HepG2 (cell line): ENCODE measurements around the gene VSIG10L2. TPM values are rescaled to one million over a fixed set of nuclear protein-coding genes. Genes with fewer than 3 reads are reported as not detected.

Experiments used
- ATAC-seq: fragments of 200-7000 bp; cut with Tn5 transposase; 3 replicates; pipeline ENCODE4 v1.9.1; 2020; ENCODE audit warnings: mild to moderate bottlenecking, moderate library complexity
- BruUV-seq: library from RNA; stranded (reverse); fragments of 400-500 nt; replicated peaks from 2 replicates; lab custom pipeline; 2021; lab: Mats Ljungman, UMichigan
- CTCF ChIA-PET: fragments of 300-600 bp; formaldehyde crosslinking; extraction: SDS; loops from one replicate; lab custom pipeline; 2021; ENCODE audit warnings: low total read pairs, inconsistent platforms, low intra/inter-chr PET ratio; lab: Yijun Ruan, JAX
- POLR2A ChIA-PET: fragments of 350-600 bp; sonication (Branson Sonifier 250); formaldehyde crosslinking; loops from one replicate; lab custom pipeline; 2020; ENCODE audit warnings: antibody characterized with exemption, inconsistent platforms; lab: Yijun Ruan, JAX
- DNase-seq: peaks from one replicate; pipeline ENCODE4 v3.0.0-alpha.2; 2015; ENCODE audit warnings: low spot score
- FAIRE-seq: peaks from 3 replicates; lab custom pipeline; 2011; peaks lifted over from hg19 to GRCh38; lab: Jason Lieb, UNC
- H2AFZ ChIP-seq: one replicate; pipeline ENCODE4 v1.6.1; 2011; ENCODE audit warnings: low read length, inconsistent platforms
- H3K27ac ChIP-seq: fragments of 300-600 bp; 3 replicates; pipeline ENCODE4 v1.8.0; 2011; ENCODE audit warnings: mixed run types, mild to moderate bottlenecking, mixed read lengths, low read length, inconsistent platforms; ENCODE audit not compliant: insufficient read depth; ENCODE audit errors: extremely low read length
- H3K27me3 ChIP-seq, 2 experiments: fragments of 200-600 bp in 1 of 2; 2 replicates in 1 of 2; 3 replicates in 1 of 2; pipeline versions ENCODE4 v1.6.0 to v1.8.0; 2011; ENCODE audit warnings: low read length in 2 of 2, mild to moderate bottlenecking in 2 of 2, moderate library complexity in 2 of 2, inconsistent platforms in 1 of 2; ENCODE audit not compliant: insufficient read depth in 2 of 2, control insufficient read depth in 1 of 2
- H3K36me3 ChIP-seq, 2 experiments: fragments of 200-600 bp in 1 of 2; replicated peaks in 1 of 2; 2 replicates in 1 of 2; 3 replicates in 1 of 2; pipeline versions ENCODE4 v1.5.1 to v1.8.0; 2011; ENCODE audit warnings: low read length in 2 of 2, inconsistent platforms in 1 of 2; ENCODE audit not compliant: insufficient read depth in 2 of 2, control insufficient read depth in 1 of 2
- H3K4me1 ChIP-seq: 2 replicates; pipeline ENCODE4 v1.5.1; 2012; ENCODE audit warnings: low read length, inconsistent platforms; ENCODE audit not compliant: insufficient read depth
- H3K4me2 ChIP-seq: 2 replicates; pipeline ENCODE4 v1.6.0; 2011; ENCODE audit warnings: low read depth, low read length, inconsistent platforms
- H3K4me3 ChIP-seq, 3 experiments: fragments of 200-600 bp in 1 of 3; sonication (generic), shearing (Covaris generic) in 1 of 3; replicated peaks in 1 of 3; 2 replicates each; pipeline ENCODE4 v1.5.1; 2011 to 2016; ENCODE audit warnings: low read length in 3 of 3, inconsistent platforms in 2 of 3, low read depth in 2 of 3, mild to moderate bottlenecking in 2 of 3, control low read depth in 1 of 3, mixed read lengths in 1 of 3; ENCODE audit not compliant: insufficient read depth in 1 of 3
- H3K79me2 ChIP-seq: one replicate; pipeline ENCODE4 v1.6.1; 2011; ENCODE audit warnings: low read length, inconsistent platforms; ENCODE audit not compliant: insufficient read depth
- H3K9ac ChIP-seq: 2 replicates; pipeline ENCODE4 v1.6.0; 2011; ENCODE audit warnings: mild to moderate bottlenecking, low read depth, low read length, inconsistent platforms; ENCODE audit not compliant: insufficient read depth
- H3K9me3 ChIP-seq: 2 replicates; pipeline ENCODE4 v1.5.1; 2012; ENCODE audit warnings: mild to moderate bottlenecking, low read length
- H4K20me1 ChIP-seq: 2 replicates; pipeline ENCODE4 v1.6.0; 2011; ENCODE audit warnings: inconsistent platforms, mild to moderate bottlenecking, low read length, moderate library complexity; ENCODE audit not compliant: insufficient read depth
- ATM ChIP-seq: fragments of 450-650 bp; IDR thresholded peaks from 2 replicates; pipeline ENCODE4 v1.7.1; 2017; ENCODE audit warnings: mild to moderate bottlenecking, borderline replicate concordance
- CBX2 ChIP-seq, 2 experiments: fragments of 200-600 bp in 1 of 2; sonication (generic); formaldehyde crosslinking in 1 of 2; IDR thresholded peaks; 2 replicates each; pipeline versions ENCODE4 v1.7.0 to v1.8.1; 2018 to 2022; ENCODE audit warnings: low read depth in 2 of 2, low read length in 1 of 2, mild to moderate bottlenecking in 1 of 2, missing genetic modification reagents in 1 of 2
- DMAP1 ChIP-seq: IDR thresholded peaks from 2 replicates; pipeline ENCODE4 v1.6.1; 2016
- GLI4 ChIP-seq: sonication (generic); formaldehyde crosslinking; IDR thresholded peaks from 2 replicates; pipeline ENCODE4 v1.5.1; 2020; ENCODE audit warnings: missing genetic modification reagents, mild to moderate bottlenecking, moderate library complexity, borderline replicate concordance
- PTBP1 ChIP-seq: fragments of 200-400 bp; formaldehyde crosslinking; IDR thresholded peaks from 2 replicates; pipeline ENCODE4 v1.6.1; 2018; ENCODE audit warnings: low read length, low read depth; ENCODE audit not compliant: poor library complexity, severe bottlenecking
- RAD21 ChIP-seq: fragments of 450-650 bp; formaldehyde crosslinking; IDR thresholded peaks from 2 replicates; pipeline ENCODE4 v1.5.0; 2020; ENCODE audit warnings: mild to moderate bottlenecking
- SIN3B ChIP-seq: fragments of 150-350 bp; IDR thresholded peaks from 2 replicates; pipeline ENCODE4 v1.6.1; 2014; ENCODE audit warnings: low read length
- TRIM24 ChIP-seq: sonication (generic); formaldehyde crosslinking; IDR thresholded peaks from 2 replicates; pipeline ENCODE4 v1.8.0; 2022; ENCODE audit warnings: mild to moderate bottlenecking, missing genetic modification reagents
- ZFAT ChIP-seq: sonication (generic); formaldehyde crosslinking; conservative IDR thresholded peaks from 2 replicates; pipeline ENCODE4 v1.8.1; 2023; ENCODE audit warnings: missing genetic modification reagents, inconsistent platforms
- ZNF333 ChIP-seq: sonication (generic); formaldehyde crosslinking; IDR thresholded peaks from 2 replicates; pipeline ENCODE4 v1.4.0; 2020; ENCODE audit warnings: mild to moderate bottlenecking, missing genetic modification reagents, borderline replicate concordance
- ZNF430 ChIP-seq: sonication (generic); formaldehyde crosslinking; IDR thresholded peaks from 2 replicates; pipeline ENCODE4 v1.9.0; 2021; ENCODE audit warnings: mild to moderate bottlenecking, missing genetic modification reagents
- ZNF792 ChIP-seq: IDR thresholded peaks from 2 replicates; pipeline ENCODE4 v1.6.1; 2016
- ZNF883 ChIP-seq: sonication (generic); formaldehyde crosslinking; IDR thresholded peaks from 2 replicates; pipeline ENCODE4 v1.5.1; 2020; ENCODE audit warnings: mild to moderate bottlenecking, missing genetic modification reagents; ENCODE audit errors: not compliant biosample characterization
- WGBS: methylation state at CpG from one replicate; pipeline ENCODE4 v1.1.6; 2017; ENCODE audit warnings: low lambda C conversion rate; 5-methylcytosine and 5-hydroxymethylcytosine counted together
- in situ Hi-C: cut with HindIII; loops from 2 replicates; pipeline ENCODE4 v1.10.0; 2017; ENCODE audit warnings: low pct_unique_long_range_greater_than_20kb; ENCODE audit not compliant: extremely low pct_ligation_motif_present
- intact Hi-C: fragments of 100-400 bp; cut with micrococcal nuclease; formaldehyde crosslinking; loops from one replicate; pipeline ENCODE4 v1.10.0; 2022; ENCODE audit not compliant: unreplicated experiment
- polyA plus RNA-seq, 8 experiments: library from polyadenylated mRNA; depleted of rRNA in 3 of 8; stranded (reverse) in 7 of 8; unstranded in 1 of 8; fragments of >200 nt; fragmentation: Illumina TruSeq in 4 of 8; extraction: Trizol in 4 of 8; gene quantifications; 2 replicates each; pipeline versions ENCODE4 v1.2.1 to v1.2.3, GENCODE V29; 2011 to 2016; ENCODE audit warnings: low read depth in 4 of 8, missing spikeins in 1 of 8, mixed read lengths in 1 of 8; ENCODE audit not compliant: insufficient read depth in 1 of 8
- total RNA-seq, 5 experiments: library from RNA; depleted of rRNA; stranded (reverse); fragments of >200 nt; fragmentation: Illumina TruSeq; extraction: Trizol; gene quantifications; 2 replicates each; pipeline ENCODE4 v1.2.3, GENCODE V29; 2016; ENCODE audit warnings: low read depth in 1 of 5
- TF ChIP-seq, protein P1 (sequence below): IDR thresholded peaks from 2 replicates; pipeline ENCODE4 v1.6.1; 2016; ENCODE audit warnings: low read depth, control low read depth
- TF ChIP-seq, protein P2 (sequence below): sonication (generic); formaldehyde crosslinking; IDR thresholded peaks from 2 replicates; pipeline ENCODE4 v1.4.0; 2020; ENCODE audit warnings: mild to moderate bottlenecking, missing genetic modification reagents
- TF ChIP-seq, protein P3 (sequence below): sonication (generic); formaldehyde crosslinking; IDR thresholded peaks from 2 replicates; pipeline ENCODE4 v1.5.1; 2020; ENCODE audit warnings: missing genetic modification reagents, mild to moderate bottlenecking, borderline replicate concordance
- TF ChIP-seq, protein P4 (sequence below): sonication (generic); formaldehyde crosslinking; IDR thresholded peaks from 2 replicates; pipeline ENCODE4 v1.4.0; 2020; ENCODE audit warnings: mild to moderate bottlenecking, missing genetic modification reagents
- TF ChIP-seq, protein P5 (sequence below): sonication (generic); formaldehyde crosslinking; IDR thresholded peaks from 2 replicates; pipeline ENCODE4 v1.8.0; 2022; ENCODE audit warnings: mild to moderate bottlenecking, missing genetic modification reagents, borderline replicate concordance

VSIG10L2 gene
- total and polyA plus RNA-seq, 2 of the 13 experiments (the other 11 are each of a cell fraction or from before 2014, with no cell fraction given): 0.21 TPM; not detected in 1

DNA sequence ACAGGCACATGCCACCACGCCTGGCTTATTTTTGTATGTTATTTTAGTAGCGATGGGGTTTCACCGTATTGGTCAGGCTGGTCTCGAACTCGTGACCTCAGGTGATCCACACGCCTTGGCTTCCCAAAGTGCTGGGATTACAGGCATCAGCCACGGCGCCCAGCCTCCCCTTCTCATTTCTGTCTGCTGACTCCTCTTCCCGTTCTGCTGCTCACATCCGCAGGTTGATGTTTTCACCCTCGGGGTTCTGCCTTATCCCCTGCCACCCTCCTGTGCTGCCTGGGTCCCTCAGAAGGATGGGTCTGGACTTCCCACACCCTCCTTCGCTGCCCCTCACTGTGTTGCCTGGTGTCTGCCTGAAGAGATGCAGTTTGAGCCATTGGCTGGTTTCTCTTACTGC, 19.2 kb upstream of the VSIG10L2 start:
- ChIA-PET CTCF (no interaction called here), POLR2A (no interaction called here)
- no TSS peak for BruUV-seq
- Histone ChIP-seq H3K9me3 (no peaks in the 10 kb centered on the region), H3K27me3 (no peaks in the 10 kb centered on the region), H2AFZ (no peak overlapping the region), H3K4me1 (peaks cover 53% of the 10 kb centered on the region), H3K79me2 (no peaks in the 10 kb centered on the region), H3K27ac (no peak overlapping the region), H3K9ac (no peak overlapping the region), H4K20me1 (no peaks in the 10 kb centered on the region), H3K4me2 (no peak overlapping the region), H3K36me3 (no peaks in the 10 kb centered on the region), H3K4me3 (no peak overlapping the region)
- 79% methylated on average over 12 of the region's 12 CpGs for WGBS
- FAIRE-seq: no peak
- intact Hi-C loops (no loop called here), in situ Hi-C loops (no loop called here)
- DNase-seq: no peak
- no peak for ATAC-seq
- TF ChIP-seq ZNF792 (CRISPR knock-in tag) (no peak), ZFAT (CRISPR knock-in tag) (no peak), GLI4 (no peak), ZNF883 (CRISPR knock-in tag) (no peak), DMAP1 (CRISPR knock-in tag) (no peak), PTBP1 (no peak), SIN3B (no peak), ZNF430 (CRISPR knock-in tag) (no peak), CBX2 (IDR thresholded peaks at IDR 0.05; ENCODE audit: low read depth, low read length) (no peak), CBX2 (CRISPR knock-in tag; IDR thresholded peaks at IDR 0.05; ENCODE audit: low read depth) (no peak), ZNF333 (CRISPR knock-in tag) (no peak), ATM (no peak), RAD21 (CRISPR knock-in tag) (no peak), TRIM24 (CRISPR knock-in tag) (no peak)
- TF ChIP-seq, protein P1, sequence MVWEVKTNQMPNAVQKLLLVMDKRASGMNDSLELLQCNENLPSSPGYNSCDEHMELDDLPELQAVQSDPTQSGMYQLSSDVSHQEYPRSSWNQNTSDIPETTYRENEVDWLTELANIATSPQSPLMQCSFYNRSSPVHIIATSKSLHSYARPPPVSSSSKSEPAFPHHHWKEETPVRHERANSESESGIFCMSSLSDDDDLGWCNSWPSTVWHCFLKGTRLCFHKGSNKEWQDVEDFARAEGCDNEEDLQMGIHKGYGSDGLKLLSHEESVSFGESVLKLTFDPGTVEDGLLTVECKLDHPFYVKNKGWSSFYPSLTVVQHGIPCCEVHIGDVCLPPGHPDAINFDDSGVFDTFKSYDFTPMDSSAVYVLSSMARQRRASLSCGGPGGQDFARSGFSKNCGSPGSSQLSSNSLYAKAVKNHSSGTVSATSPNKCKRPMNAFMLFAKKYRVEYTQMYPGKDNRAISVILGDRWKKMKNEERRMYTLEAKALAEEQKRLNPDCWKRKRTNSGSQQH: no peak
- TF ChIP-seq, protein P2, sequence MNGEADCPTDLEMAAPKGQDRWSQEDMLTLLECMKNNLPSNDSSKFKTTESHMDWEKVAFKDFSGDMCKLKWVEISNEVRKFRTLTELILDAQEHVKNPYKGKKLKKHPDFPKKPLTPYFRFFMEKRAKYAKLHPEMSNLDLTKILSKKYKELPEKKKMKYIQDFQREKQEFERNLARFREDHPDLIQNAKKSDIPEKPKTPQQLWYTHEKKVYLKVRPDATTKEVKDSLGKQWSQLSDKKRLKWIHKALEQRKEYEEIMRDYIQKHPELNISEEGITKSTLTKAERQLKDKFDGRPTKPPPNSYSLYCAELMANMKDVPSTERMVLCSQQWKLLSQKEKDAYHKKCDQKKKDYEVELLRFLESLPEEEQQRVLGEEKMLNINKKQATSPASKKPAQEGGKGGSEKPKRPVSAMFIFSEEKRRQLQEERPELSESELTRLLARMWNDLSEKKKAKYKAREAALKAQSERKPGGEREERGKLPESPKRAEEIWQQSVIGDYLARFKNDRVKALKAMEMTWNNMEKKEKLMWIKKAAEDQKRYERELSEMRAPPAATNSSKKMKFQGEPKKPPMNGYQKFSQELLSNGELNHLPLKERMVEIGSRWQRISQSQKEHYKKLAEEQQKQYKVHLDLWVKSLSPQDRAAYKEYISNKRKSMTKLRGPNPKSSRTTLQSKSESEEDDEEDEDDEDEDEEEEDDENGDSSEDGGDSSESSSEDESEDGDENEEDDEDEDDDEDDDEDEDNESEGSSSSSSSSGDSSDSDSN (CRISPR knock-in tag): no peak
- TF ChIP-seq, protein P3, sequence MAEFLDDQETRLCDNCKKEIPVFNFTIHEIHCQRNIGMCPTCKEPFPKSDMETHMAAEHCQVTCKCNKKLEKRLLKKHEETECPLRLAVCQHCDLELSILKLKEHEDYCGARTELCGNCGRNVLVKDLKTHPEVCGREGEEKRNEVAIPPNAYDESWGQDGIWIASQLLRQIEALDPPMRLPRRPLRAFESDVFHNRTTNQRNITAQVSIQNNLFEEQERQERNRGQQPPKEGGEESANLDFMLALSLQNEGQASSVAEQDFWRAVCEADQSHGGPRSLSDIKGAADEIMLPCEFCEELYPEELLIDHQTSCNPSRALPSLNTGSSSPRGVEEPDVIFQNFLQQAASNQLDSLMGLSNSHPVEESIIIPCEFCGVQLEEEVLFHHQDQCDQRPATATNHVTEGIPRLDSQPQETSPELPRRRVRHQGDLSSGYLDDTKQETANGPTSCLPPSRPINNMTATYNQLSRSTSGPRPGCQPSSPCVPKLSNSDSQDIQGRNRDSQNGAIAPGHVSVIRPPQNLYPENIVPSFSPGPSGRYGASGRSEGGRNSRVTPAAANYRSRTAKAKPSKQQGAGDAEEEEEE (CRISPR knock-in tag): no peak
- TF ChIP-seq, protein P4, sequence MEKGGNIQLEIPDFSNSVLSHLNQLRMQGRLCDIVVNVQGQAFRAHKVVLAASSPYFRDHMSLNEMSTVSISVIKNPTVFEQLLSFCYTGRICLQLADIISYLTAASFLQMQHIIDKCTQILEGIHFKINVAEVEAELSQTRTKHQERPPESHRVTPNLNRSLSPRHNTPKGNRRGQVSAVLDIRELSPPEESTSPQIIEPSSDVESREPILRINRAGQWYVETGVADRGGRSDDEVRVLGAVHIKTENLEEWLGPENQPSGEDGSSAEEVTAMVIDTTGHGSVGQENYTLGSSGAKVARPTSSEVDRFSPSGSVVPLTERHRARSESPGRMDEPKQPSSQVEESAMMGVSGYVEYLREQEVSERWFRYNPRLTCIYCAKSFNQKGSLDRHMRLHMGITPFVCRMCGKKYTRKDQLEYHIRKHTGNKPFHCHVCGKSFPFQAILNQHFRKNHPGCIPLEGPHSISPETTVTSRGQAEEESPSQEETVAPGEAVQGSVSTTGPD (CRISPR knock-in tag): no peak
- TF ChIP-seq, protein P5, sequence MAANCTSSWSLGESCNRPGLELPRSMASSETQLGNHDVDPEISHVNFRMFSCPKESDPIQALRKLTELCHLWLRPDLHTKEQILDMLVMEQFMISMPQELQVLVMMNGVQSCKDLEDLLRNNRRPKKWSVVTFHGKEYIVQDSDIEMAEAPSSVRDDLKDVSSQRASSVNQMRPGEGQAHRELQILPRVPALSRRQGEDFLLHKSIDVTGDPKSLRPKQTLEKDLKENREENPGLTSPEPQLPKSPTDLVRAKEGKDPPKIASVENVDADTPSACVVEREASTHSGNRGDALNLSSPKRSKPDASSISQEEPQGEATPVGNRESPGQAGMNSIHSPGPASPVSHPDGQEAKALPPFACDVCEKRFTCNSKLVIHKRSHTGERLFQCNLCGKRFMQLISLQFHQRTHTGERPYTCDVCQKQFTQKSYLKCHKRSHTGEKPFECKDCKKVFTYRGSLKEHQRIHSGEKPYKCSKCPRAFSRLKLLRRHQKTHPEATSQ: no peak
